NOMO-1 treated with dmso at 0.1 percent for 144 hours (cell line): ENCODE results near the gene HOXD9.

Source experiments
- DNase-seq: peaks from one replicate; lab custom pipeline; 2025; ENCODE audit not compliant: unreplicated experiment; lab: John Stamatoyannopoulos, UW

Gene HOXD9

DNA sequence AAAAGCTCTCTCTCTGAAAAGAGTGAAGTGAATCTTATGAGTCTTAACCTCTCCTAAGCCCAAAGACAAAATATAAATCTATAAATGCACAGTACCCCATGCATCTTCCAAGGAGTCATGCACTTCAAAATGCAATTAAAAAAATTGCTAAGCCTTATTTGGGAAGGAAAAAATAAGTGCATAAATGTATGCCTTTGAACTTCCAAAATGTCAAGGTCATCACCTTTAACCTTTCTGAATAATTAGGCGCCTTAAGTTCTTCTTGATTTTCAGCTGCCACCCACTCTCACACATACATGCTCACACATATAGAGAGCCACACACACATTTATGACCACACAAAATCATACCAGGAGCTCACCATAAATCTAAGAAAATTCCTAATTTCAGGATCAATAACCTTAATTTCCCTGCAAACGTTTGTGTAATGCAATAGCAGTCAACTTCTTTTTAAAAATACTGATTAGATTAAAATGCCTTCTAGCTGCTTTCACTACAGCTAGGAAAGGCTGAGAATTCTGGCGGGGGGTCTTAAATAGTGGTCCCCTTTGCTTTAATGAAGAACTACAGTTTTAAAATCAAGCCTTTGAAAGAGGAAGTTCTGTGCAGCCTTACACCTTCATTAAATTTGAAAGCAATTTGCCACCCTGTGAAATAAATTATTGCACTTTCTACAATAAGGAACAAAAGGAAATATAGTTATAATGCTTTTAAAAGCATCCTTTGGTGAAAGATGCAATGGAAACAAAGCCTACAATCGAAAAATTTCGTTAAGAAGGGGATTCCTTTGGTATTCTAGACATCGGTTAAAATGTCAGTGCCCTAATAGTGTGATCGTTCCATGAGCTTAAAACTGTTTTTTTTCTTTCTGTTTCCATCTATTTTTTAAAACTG, 11.9 kb upstream of the HOXD9 start:
- no peak for DNase-seq

DNA sequence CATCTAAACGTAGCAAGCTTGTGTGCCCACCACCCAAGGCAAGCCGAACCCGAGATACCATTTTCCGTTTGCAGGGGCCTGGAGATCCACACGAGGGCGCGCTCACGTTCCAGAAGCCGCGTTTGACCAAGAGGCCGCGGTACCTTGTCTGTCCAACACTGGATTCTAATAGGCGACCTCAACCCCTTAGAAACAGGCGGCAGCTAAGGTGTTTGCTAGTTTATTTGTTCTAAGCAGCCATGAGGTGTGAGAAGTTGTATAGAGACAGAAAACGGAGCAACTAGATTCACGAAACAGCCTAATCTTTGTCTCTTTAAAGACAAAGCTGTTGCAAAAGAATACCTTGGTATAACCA, 11.2 kb upstream of the HOXD9 start:
- DNase-seq, result no peak

DNA sequence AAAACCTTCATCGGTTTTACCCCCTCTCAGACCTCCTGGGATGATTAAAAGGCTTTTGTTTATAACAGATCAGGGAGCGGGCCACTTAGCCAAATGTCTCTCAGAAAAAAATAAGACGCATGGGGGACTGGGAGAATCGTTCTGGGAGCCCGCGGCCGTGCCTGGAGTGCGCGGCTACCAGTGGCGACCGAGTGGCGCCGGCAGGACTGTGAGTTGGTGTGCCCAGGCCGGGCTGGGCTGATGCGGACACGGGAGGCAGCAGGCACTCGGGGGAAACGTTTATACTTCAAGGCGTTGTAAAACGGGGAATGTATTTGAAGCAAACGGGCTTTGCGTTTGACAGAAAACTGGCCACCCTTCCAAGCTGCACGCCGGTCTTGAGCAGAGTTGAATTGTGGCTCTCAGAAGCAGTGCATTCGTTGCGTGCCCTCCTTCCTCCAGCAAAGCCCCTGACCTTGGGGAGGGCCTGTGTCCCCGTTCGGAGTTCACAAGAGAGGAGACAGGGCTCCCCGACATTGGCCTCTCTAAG, 10.6 kb upstream of the HOXD9 start:
- no peak for DNase-seq

DNA sequence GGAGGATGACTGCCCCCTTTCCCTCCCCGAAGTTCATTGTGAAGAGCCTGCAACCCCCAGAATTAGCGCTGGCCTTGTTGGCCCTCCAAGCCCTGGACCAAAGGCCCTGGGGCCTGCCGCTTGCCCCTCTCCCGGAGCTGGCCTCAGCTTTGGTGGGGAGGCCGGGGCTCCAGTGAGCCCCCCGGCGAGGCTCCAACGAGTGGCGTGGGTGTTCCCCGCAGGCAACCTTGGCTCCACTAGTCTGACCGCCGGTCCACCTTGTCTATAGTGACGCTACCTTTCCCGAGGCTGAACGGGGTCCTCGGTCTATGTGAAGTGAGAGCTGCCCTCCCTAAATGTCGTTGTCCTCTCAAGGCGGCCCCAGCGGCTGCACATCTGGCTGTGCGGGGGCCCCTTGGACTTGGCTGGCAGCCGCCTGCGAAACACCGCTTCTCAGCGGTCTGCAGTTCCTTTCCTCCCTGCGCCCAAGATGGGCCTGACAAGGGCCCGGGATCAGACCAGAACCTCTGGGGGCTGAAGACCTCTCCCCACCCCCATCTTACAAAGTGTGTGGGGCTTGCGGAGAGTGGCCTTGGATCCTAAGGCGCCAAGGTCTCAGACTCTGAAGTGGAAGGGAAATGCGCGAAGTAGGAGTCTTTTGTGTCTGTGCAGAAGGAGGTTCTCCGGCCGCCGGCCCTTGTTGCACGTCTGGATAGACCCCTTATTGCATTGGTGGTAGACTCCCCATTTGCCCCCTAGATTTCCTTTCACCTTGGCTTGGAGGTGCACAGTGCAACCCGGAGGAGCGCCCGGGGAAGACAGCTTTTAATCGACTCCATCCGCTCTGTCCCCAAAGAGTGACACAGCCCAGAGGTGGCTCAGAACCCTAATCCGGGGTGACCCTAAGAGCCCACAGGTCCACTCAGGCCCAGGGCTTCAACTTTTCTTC, 9.9 kb upstream of the HOXD9 start:
- DNase-seq, result no peak

DNA sequence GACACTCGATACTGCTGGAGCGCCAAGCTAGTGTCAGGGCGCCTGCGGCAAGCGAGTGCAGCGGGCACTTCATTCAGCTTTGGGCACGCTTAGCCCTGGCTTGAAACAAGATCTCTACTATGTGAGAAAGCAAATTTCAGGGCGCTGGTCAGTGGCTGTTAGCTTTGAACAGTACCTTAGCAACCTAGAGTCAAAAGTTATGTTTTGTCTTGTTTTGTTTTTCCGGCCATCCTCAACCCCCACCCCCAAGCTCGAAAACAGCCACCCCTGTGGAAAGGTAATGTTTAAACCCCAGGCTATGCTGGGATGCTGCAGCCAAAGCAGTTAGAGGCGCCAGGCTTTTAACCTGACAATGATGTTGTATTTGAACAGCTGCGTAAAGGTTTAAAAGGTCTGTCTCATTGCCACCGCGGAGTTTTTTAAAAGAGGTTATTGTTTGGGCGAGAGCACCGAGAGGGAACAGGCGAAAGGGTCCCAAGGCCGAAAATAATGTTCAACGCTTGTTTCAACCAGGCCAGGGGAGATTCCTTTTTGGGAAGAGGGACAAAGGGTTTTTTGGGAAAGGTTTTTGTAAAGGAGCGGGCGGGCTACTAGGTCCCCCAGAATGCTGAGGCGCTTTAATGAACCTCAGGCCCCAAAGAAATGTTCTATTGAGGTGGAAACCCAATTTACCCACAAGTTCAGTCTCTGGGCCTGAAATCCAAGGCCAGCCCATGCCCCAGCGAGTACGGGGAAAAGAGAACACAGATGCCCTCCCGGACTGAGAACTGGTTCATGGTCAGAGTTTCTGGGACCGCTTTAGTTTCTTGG, 8.2 kb upstream of the HOXD9 start:
- DNase-seq, result no peak

DNA sequence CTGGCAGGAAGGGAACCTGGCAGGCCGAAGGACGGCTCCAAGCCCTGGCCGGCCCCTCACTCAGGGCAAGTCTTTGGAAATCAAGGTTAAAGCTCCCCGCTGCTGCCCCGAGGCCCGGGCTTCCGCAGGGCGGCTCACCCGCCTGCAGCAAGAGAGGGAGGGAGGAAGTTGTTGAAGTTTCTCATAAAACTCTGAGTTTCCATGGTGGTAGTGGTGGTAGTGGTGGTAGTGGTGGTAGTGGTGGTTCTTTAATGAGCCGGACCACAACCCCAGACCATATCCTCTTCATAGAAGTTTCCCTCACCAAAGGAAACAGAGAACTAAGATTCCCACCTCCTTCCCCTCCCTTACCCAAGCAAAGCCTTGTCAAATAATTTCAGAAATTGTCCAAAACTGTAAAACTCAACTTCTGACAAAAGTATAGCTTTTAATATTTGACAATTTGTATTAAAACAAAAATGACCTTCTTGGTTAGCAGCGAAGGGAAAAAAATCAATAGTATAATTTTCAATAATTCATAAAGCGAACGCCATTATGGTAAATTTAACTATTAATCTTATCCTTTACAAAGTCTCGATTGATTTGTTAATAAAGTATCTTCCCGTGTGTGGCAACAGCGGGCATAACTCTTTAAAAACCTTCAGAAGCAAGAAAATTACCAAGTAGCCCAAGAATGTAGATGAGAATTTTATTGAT, 7.4 kb upstream of the HOXD9 start:
- no peak for DNase-seq

DNA sequence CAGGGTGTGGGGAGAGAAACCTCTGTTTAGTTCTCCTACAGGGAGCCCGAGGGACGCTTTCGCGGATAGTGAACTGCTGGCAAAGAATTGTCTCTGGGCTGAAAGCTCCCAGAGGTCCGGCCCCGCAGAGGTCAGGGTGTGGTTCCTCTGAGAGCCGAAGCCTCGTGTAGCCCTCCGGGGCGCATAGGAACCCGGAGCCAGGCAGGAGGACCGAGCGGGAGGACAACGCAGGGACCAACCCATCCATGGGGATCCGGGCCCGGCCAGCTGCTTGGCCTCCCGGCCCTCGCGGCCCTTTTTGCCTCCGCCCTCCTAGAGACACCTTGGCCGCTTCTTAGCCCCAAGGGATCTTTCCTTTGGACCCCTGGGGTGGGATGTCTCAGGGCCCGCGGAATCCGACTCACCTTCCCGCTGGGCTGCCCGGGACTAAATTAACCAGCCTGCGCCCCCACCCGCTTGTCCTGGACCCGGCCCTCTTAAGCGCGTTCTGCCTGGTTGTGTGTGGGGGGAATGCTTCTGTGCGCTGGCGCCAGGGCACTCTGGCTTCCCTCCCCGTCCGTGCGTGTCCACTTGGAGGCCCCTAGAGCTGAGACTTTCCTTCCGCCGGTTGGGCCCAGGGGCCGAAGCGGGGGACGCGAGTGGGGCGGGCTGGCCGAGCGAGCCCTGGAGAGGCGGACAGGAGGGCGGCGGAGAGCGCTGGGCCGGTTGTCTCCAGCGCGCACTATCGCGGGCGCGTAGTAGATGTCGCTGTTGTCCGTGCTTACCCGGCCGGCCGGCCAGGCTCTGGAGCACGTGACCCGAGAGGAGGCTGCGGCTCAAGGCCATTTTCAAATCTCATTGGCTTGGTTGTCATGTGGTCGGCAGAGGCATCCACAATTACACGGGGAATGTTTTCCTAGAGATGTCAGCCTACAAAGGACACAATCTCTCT, 6.4 kb upstream of the HOXD9 start, which contains the start of gene HOXD10:
HOXD10 (plus strand) TSS at position 896 of the 931 bp plus-strand sequence. CDS start 56 bp downstream, outside the sequence.
- no peak for DNase-seq

DNA sequence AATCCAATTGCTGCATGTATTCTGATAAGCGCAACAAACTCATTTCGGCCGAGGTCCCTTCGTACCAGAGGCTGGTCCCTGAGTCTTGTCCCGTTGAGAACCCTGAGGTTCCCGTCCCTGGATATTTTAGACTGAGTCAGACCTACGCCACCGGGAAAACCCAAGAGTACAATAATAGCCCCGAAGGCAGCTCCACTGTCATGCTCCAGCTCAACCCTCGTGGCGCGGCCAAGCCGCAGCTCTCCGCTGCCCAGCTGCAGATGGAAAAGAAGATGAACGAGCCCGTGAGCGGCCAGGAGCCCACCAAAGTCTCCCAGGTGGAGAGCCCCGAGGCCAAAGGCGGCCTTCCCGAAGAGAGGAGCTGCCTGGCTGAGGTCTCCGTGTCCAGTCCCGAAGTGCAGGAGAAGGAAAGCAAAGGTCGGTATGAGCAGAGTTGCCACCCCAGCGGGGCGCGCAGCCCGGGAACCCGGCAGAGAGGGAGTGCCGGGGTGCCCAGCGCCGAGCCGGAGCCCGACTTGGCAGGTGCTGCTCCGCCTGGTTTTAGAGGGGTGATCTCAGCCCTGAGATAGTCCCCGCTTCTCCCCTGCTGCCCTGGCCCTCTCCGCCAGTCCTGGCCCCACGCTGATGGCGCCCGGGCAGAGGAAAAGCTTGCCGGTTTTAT, 5.2 kb upstream of the HOXD9 start:
- no peak for DNase-seq

DNA sequence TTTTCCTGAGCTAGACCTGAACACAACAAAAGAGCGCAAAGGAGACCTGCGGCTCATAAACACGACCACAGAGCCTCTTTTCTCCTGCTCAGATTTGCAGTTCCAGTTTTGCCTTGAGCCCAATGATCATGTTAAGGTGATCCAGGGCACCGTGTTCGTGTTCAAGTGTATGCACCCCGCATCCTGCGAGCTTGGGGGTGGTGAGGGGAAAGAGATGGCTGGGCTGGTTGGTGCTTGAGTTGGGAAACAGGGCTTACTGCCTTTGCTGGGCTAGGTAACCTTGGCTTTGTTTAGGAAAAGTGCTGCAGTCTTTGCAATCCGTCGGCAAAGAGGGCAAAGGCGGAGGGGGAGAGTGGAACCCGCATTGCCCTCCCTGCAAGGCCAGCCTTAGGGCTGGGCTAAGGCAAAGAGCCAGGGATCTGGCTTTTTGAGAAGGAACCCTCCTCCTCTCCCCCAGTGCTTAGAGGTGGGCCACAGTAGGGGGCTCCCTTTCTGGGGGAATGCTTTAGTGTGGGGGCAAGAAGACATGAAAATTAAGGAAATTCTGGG, 4.6 kb upstream of the HOXD9 start:
- DNase-seq, result no peak

DNA sequence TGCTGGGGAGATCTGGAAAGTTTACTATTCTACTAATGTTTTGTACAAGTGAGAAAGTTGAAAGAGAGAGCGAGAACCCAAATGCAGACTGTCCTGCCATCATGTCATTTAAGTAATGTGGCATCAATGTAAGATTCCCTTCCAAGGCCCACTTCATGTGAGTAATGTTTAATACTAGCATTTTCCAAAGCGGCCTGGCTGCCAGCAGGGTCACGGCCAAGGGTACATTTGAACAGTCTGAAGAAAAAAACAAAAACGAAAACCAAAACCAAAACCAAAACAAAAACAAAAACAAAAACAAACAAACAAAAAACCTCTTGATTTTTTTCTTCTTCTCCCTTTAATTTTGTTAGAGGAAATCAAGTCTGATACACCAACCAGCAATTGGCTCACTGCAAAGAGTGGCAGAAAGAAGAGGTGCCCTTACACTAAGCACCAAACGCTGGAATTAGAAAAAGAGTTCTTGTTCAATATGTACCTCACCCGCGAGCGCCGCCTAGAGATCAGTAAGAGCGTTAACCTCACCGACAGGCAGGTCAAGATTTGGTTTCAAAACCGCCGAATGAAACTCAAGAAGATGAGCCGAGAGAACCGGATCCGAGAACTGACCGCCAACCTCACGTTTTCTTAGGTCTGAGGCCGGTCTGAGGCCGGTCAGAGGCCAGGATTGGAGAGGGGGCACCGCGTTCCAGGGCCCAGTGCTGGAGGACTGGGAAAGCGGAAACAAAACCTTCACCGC, 3.7 kb upstream of the HOXD9 start:
- DNase-seq, result peak; percentile 22

DNA sequence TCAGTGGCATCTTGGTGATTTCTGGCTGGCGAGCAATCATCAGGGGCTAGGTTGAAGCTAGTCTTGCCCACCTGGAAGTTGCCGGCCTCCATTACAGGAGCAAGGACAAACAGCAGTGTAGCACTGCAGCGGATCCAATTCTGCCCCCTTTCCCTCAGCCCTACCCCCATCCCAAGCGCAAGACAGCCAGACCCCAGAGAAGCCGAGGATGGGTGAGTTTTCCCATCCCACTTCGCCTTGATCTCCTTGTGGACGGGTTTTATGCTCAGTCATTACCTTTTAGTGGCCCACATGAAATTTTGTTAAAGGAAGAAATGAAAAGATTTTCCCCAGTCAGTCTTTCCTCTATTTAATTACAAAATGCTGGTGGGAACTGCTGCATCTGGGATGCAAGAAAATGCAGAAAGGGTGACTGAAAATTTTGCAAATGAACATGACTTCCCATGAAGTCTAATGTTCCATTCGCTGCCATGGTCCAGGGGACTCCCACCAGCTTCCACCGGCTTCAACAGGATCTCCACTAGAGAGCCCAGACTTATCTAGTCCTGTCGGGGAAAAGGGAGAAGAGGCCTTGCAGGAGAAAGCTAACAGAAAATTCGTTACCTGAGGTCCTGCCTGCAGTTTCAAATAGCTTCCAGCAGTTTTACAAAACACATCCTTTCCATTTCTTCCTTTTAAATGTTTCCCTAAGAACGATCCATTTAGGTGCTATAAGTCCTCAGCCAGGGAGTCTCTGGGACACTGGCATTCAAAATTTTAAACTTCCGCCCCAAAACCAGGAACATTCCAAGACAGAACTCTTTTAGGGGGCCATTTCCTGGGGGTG, 1.9 kb upstream of the HOXD9 start:
- DNase-seq, result no peak

DNA sequence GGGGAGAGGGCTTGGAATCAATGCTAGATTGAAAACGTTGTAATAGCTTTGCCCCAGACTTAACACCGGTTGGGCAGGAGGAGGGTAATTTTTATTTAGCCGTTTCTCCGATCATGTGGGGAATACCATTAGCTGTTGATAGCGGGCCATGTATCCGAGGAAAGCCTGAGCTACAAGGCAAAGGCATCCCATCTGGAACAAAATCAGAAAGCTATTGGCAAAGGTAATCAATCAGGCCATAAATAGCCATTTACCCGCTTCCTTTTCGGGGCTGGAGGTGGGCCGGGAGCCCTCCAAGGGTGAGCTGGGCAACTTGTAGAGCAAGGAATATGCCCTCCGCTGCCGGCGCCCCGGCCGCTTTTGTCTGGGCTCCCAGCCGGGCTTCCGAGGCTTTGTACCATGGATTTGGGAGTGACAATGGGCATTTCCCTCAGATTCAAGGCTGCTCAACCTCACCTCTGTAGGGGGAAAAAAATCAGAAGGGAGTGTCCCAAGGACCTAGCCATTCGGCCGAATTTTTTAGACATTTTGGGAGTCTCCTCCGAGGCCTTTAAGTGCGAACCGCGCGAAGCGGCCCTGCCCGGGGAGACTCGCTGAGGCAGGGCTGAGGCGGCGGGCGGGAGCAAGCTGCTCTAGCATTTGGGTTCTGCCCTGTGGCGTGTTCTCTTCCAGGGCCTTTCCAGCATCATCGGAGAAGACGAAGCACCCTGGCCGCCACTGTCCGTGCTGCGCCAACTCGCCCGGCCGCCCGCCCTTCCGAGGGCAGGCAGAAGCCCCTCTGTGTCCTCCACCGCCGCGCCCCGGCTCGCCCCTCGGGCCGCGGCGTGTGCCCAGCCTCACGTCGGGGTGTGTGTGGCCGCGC, 1.1 kb upstream of the HOXD9 start:
- no peak for DNase-seq

DNA sequence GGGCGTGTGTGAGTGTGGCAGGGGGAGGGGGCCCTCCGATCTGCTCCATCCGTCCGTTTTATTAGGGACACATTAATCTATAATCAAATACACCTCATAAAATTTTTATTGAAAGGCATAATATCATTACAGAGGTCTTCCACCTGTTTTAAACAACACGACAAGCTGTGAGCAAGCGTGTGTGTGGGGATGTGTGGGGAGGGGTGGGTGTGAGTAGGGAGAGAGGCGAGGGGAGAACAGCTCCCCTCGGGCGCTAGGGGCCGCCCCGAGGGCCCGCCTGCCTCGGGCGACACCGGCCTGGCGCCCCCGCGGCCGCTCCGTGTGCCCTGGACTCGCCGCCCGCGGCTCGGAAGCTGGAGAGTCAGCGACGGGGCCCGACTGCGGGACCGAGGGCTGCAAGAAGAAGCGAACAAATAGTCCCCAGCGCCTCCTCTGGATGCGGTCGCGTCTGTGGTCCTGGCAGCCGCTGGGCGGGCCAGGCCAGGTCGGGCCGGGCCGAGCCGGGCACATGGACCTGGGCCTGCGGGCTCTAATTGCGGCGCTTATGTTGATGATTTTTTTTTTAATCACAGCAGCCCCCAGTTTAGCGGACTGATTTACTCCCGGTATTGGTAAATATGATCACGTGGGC, 352 bp upstream of the HOXD9 start:
- DNase-seq, result no peak

DNA sequence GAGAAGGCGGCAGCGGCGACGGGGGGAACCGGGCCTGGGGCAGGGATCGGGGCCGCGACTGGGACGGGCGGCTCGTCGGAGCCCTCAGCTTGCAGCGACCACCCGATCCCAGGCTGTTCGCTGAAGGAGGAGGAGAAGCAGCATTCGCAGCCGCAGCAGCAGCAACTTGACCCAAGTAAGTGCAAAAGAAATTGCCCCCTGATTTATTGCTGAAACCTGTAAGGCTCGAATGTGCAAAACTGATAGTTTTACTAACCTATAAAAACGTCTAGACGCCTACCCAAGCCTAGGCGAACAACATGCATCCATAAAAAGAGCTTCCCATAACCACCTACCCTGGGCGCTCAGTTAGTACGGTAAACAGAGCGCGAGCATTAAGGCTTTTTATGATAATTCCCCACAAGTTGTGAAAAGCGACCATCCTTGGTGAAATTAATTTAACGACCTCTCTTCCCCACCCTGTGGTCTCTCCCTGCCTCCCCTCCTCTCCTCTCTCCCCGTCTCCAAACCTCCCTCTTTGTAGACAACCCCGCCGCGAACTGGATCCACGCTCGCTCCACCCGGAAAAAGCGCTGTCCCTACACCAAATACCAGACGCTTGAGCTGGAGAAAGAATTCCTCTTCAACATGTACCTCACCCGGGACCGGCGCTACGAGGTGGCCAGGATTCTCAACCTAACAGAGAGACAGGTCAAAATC, 1.0 kb downstream of the HOXD9 start:
- DNase-seq, result no peak
